DND-41 (cell line): Measurements from ENCODE around the gene MLLT1.

Experiments used
- ATAC-seq: fragments of 200-7000 bp; cut with Tn5 transposase; 3 replicates; pipeline ENCODE4 v1.9.1; 2021; ENCODE audit warnings: low read depth; ENCODE audit not compliant: insufficient read depth
- DNase-seq: peaks from one replicate; pipeline ENCODE4 v3.0.0-alpha.2; 2020
- H2AFZ ChIP-seq: 2 replicates; pipeline ENCODE4 v1.6.0; 2012; ENCODE audit warnings: low read depth, low read length
- H3K27ac ChIP-seq: 2 replicates; pipeline ENCODE4 v1.5.1; 2012; ENCODE audit warnings: low read length, inconsistent platforms
- H3K27me3 ChIP-seq: fragments of 200-600 bp; sonication (generic); 2 replicates; pipeline ENCODE4 v1.6.0; 2012; ENCODE audit warnings: low read length, mild to moderate bottlenecking, inconsistent platforms; ENCODE audit not compliant: insufficient read depth, poor library complexity
- H3K36me3 ChIP-seq: 2 replicates; pipeline ENCODE4 v1.5.1; 2012; ENCODE audit warnings: low read length, inconsistent platforms; ENCODE audit not compliant: insufficient read depth
- H3K4me1 ChIP-seq: 2 replicates; pipeline ENCODE4 v1.5.1; 2012; ENCODE audit warnings: mild to moderate bottlenecking, low read length; ENCODE audit not compliant: insufficient read depth
- H3K4me2 ChIP-seq: 2 replicates; pipeline ENCODE4 v1.6.0; 2012; ENCODE audit warnings: mild to moderate bottlenecking, moderate library complexity, low read length, inconsistent platforms; ENCODE audit not compliant: insufficient read depth
- H3K4me3 ChIP-seq, 2 experiments: fragments of 200-600 bp in 1 of 2; shearing (Covaris generic) in 1 of 2; 2 replicates each; pipeline ENCODE4 v1.5.1; 2012 to 2016; ENCODE audit warnings: inconsistent platforms in 2 of 2, low read length in 2 of 2, mild to moderate bottlenecking in 2 of 2, low read depth in 1 of 2, moderate library complexity in 1 of 2
- H3K79me2 ChIP-seq: 2 replicates; pipeline ENCODE4 v1.6.0; 2012; ENCODE audit warnings: low read length, inconsistent platforms; ENCODE audit not compliant: insufficient read depth
- H3K9ac ChIP-seq: 2 replicates; pipeline ENCODE4 v1.6.0; 2012; ENCODE audit warnings: low read depth, mild to moderate bottlenecking, inconsistent platforms, low read length, moderate library complexity
- H3K9me3 ChIP-seq: 2 replicates; pipeline ENCODE4 v1.5.1; 2012; ENCODE audit warnings: low read length, moderate library complexity, mild to moderate bottlenecking, inconsistent platforms; ENCODE audit not compliant: insufficient read depth, severe bottlenecking
- H4K20me1 ChIP-seq: 2 replicates; pipeline ENCODE4 v1.6.0; 2012; ENCODE audit warnings: low read length; ENCODE audit not compliant: insufficient read depth
- EZH2 ChIP-seq: IDR thresholded peaks from 3 replicates; pipeline ENCODE4 v1.6.1; 2012; ENCODE audit warnings: borderline replicate concordance, low read depth, mild to moderate bottlenecking, moderate library complexity, low read length, inconsistent platforms; ENCODE audit not compliant: severe bottlenecking
- TF ChIP-seq, protein P1 (sequence below): IDR thresholded peaks from 2 replicates; pipeline ENCODE4 v1.5.1; 2012; ENCODE audit warnings: borderline replicate concordance, low read length, moderate library complexity, mild to moderate bottlenecking; ENCODE audit not compliant: poor library complexity, severe bottlenecking; ENCODE audit errors: extremely low read depth

MLLT1 gene

DNA sequence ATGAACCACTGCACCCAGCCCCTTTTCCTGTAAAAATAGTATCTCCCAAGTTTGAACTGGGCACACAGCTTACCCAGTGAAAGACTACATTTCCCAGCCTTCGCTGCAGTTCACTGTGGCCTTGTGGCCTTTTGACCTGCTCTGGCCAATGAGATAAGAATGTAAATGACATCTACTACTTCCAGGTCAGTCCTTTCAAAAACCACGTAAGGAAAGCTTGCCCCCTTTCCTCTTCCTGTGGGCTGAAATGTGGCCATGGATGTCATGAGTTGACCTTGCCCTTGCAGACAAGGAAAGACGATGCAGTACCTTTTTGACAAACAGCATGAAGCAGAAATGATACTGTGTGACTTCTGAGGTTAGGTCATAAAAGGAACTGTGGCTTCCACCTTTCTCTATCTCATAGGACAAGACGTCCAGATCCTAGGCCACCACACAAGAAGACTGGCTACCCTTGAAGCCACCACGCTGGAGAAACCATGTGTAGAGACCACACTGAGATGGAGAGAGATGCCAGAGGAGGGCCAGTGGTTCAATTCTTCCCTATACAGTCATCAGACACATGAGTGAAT, 33.7 kb upstream of the MLLT1 start:
- no peaks in the 10 kb centered on the region for H3K79me2 ChIP-seq
- ATAC-seq = no peak

DNA sequence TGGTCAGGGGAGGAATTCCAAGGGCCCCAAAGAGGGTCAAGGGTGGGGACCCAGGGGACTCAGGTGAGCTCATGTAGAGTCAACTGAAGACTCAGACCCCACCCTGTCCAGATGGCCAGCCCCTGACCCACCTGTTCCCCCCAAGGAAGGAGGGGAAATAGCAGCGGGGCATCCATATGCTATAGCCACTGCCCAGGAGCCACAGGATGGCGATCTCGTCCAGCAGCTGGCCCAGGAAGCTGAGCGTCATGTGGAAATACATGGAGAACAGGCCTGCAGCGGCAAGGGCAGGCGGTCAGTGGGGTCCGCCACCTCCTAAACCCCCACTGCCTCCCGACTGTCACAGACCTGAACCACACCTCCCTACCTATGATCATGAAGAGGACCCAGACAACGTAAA, 32.2 kb upstream of the MLLT1 start:
- H3K4me2 ChIP-seq = no peak overlapping the region
- H3K79me2 ChIP-seq = no peaks in the 10 kb centered on the region
- no peaks in the 10 kb centered on the region for H3K27me3 ChIP-seq
- no peak overlapping the region for H2AFZ ChIP-seq
- no peak overlapping the region for H3K9ac ChIP-seq
- no peak overlapping the region for H3K27ac ChIP-seq
- ATAC-seq (no peak), DNase-seq (no peak)
- no peaks in the 10 kb centered on the region for H3K4me1 ChIP-seq
- no peaks in the 10 kb centered on the region for H3K36me3 ChIP-seq
- no peaks in the 10 kb centered on the region for H4K20me1 ChIP-seq
- no peak overlapping the region for H3K4me3 ChIP-seq
- no peaks in the 10 kb centered on the region for H3K9me3 ChIP-seq
- TF ChIP-seq, protein P1, sequence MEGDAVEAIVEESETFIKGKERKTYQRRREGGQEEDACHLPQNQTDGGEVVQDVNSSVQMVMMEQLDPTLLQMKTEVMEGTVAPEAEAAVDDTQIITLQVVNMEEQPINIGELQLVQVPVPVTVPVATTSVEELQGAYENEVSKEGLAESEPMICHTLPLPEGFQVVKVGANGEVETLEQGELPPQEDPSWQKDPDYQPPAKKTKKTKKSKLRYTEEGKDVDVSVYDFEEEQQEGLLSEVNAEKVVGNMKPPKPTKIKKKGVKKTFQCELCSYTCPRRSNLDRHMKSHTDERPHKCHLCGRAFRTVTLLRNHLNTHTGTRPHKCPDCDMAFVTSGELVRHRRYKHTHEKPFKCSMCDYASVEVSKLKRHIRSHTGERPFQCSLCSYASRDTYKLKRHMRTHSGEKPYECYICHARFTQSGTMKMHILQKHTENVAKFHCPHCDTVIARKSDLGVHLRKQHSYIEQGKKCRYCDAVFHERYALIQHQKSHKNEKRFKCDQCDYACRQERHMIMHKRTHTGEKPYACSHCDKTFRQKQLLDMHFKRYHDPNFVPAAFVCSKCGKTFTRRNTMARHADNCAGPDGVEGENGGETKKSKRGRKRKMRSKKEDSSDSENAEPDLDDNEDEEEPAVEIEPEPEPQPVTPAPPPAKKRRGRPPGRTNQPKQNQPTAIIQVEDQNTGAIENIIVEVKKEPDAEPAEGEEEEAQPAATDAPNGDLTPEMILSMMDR = no peak
- TF ChIP-seq EZH2 = no peak

More for the DNA sequence above, 33.7 kb upstream of the MLLT1 start:
- no peaks in the 10 kb centered on the region for H3K27me3 ChIP-seq
- H4K20me1 ChIP-seq = no peaks in the 10 kb centered on the region
- no peaks in the 10 kb centered on the region for H3K36me3 ChIP-seq
- no peak overlapping the region for H3K27ac ChIP-seq
- H3K9me3 ChIP-seq = no peaks in the 10 kb centered on the region
- no peak overlapping the region for H3K4me2 ChIP-seq
- H3K4me3 ChIP-seq = no peak overlapping the region
- DNase-seq = no peak
- H3K9ac ChIP-seq = no peak overlapping the region
- H3K4me1 ChIP-seq = no peaks in the 10 kb centered on the region
- no peak for TF ChIP-seq EZH2
- TF ChIP-seq, protein P1 = no peak
- H2AFZ ChIP-seq = no peak overlapping the region

DNA sequence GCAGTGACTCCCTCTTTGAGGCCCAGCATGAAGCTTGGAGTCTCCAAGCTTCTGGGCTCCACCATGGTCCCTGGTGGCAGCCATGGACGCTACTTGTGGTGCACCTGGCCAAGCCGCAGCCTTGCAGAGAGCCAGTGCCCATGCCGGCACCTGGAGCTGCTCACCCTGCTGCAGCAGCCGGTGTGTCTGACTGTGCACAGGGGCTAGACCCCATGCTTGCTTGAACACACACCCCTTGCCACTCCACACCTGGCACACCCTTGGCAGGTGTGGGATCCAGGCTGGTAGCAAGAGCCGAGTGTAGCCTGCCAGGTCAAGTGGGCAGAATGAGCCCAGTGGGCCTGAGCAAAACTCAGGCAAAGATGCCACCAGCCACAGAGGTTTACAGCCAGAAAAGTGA, 18.6 kb upstream of the MLLT1 start:
- peaks cover 28% of the 10 kb centered on the region for H3K9me3 ChIP-seq
- H3K27ac ChIP-seq = no peak overlapping the region
- no peaks in the 10 kb centered on the region for H3K27me3 ChIP-seq
- no peak for ATAC-seq
- H3K4me3 ChIP-seq = no peak overlapping the region
- H3K36me3 ChIP-seq = no peaks in the 10 kb centered on the region
- no peak for DNase-seq
- H4K20me1 ChIP-seq = no peaks in the 10 kb centered on the region
- H3K79me2 ChIP-seq = no peaks in the 10 kb centered on the region
- no peaks in the 10 kb centered on the region for H3K4me1 ChIP-seq
- no peak overlapping the region for H2AFZ ChIP-seq
- no peak overlapping the region for H3K4me2 ChIP-seq
- H3K9ac ChIP-seq = no peak overlapping the region
- TF ChIP-seq, protein P1 = no peak
- TF ChIP-seq EZH2 = no peak

DNA sequence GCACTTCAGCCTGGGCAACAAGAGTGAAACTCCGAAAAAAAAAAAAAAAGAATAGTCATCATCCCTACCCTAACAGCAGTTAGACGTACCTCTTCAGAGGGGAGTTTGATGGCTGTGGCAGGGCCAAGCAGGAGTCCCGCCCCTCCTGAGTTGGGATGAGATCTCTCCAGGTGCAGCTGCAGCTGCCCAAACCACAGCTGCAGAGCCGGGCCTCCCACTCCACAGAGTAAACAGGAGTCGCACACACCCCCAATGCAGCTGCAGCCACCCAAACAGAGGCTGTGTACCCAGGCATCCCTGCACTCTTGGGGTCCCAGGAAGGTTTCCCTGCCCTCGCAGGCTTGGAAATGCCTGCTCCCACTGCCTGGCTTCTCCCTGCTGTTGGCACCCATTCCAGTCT, 17.4 kb upstream of the MLLT1 start:
- TF ChIP-seq, protein P1 = no peak
- TF ChIP-seq EZH2 = no peak
- DNase-seq (peak; percentile 29), ATAC-seq (no peak; the same call in 2 of the 3 replicates)
- H3K9me3 ChIP-seq = peaks cover 40% of the 10 kb centered on the region
- no peaks in the 10 kb centered on the region for H4K20me1 ChIP-seq
- H3K4me2 ChIP-seq = no peak overlapping the region
- H3K9ac ChIP-seq = no peak overlapping the region
- no peaks in the 10 kb centered on the region for H3K79me2 ChIP-seq
- no peak overlapping the region for H2AFZ ChIP-seq
- no peak overlapping the region for H3K27ac ChIP-seq
- no peaks in the 10 kb centered on the region for H3K4me1 ChIP-seq
- no peaks in the 10 kb centered on the region for H3K36me3 ChIP-seq
- H3K27me3 ChIP-seq = no peaks in the 10 kb centered on the region
- no peak overlapping the region for H3K4me3 ChIP-seq
